Lung (tissue), 12 donors: ENCODE measurements around the gene CKMT2. TPM values are rescaled to one million over a fixed set of nuclear protein-coding genes. Genes with fewer than 3 reads are reported as not detected.
"Not testable (repeated sequence)": the region's sequence is repeated elsewhere in the genome, so short reads cannot be mapped to it uniquely, and the experiment has no call there.

Experiments
- ATAC-seq: fragments of 200-7000 bp; cut with Tn5 transposase; one replicate; pipeline ENCODE4 v1.9.1; 2020; ENCODE audit warnings: moderate number of reproducible peaks; ENCODE audit not compliant: insufficient read depth, low FRiP score
- DNase-seq, 3 donors: peaks; one replicate each; pipeline ENCODE4 v3.0.0-alpha.2; 2013 to 2017
- H3K27ac ChIP-seq, 2 donors: one replicate each; pipeline ENCODE4 v1.5.1; 2013; ENCODE audit warnings: mild to moderate bottlenecking in 2 of 2, moderate library complexity in 2 of 2, control low read depth in 1 of 2, inconsistent platforms in 1 of 2, low read depth in 1 of 2, low read length in 1 of 2
- H3K27me3 ChIP-seq, 3 donors: one replicate each; pipeline ENCODE4 v1.5.1; 2013; ENCODE audit warnings: low read length in 2 of 3; ENCODE audit not compliant: control insufficient read depth in 3 of 3, insufficient read depth in 3 of 3
- H3K36me3 ChIP-seq, 4 donors: one replicate each; pipeline ENCODE4 v1.5.1; 2013; ENCODE audit warnings: low read length in 4 of 4, mild to moderate bottlenecking in 1 of 4, moderate library complexity in 1 of 4; ENCODE audit not compliant: control insufficient read depth in 4 of 4, insufficient read depth in 4 of 4
- H3K4me1 ChIP-seq, 5 donors: one replicate each; pipeline ENCODE4 v1.5.1; 2013; ENCODE audit warnings: low read length in 5 of 5, mild to moderate bottlenecking in 2 of 5, moderate library complexity in 1 of 5; ENCODE audit not compliant: control insufficient read depth in 5 of 5, insufficient read depth in 5 of 5
- H3K4me3 ChIP-seq: one replicate; pipeline ENCODE4 v1.5.1; 2013; ENCODE audit warnings: mild to moderate bottlenecking, control low read depth, moderate library complexity
- H3K9ac ChIP-seq, 2 donors: one replicate each; pipeline ENCODE4 v1.5.1; 2013; ENCODE audit warnings: low read length in 2 of 2, control low read depth in 1 of 2; ENCODE audit not compliant: insufficient read depth in 1 of 2
- H3K9me3 ChIP-seq, 4 donors: one replicate each; pipeline ENCODE4 v1.5.1; 2013; ENCODE audit warnings: low read length in 3 of 4, mild to moderate bottlenecking in 1 of 4, moderate library complexity in 1 of 4; ENCODE audit not compliant: control insufficient read depth in 4 of 4, insufficient read depth in 3 of 4
- WGBS, 2 donors: extraction: QIAGEN DNeasy Blood & Tissue Kit; methylation state at CpG; one replicate each; pipeline ENCODE4 v1.1.7; 2013; 5-methylcytosine and 5-hydroxymethylcytosine counted together
- polyA plus RNA-seq, 2 donors: library from polyadenylated mRNA; stranded (reverse); fragments of 200-250 nt; gene quantifications; one replicate each; pipeline ENCODE4 v1.2.1, GENCODE V29; 2013
- total RNA-seq, 2 donors: library from RNA; depleted of rRNA in 1 of 2; stranded (reverse); fragments of >200 nt in 1 of 2; gene quantifications; one replicate each; pipeline ENCODE4 v1.2.1, GENCODE V29; 2014 to 2021
- TF ChIP-seq, protein P1 (sequence below): IDR thresholded peaks from 2 replicates; pipeline ENCODE4 v1.5.1; 2012; ENCODE audit warnings: mild to moderate bottlenecking; ENCODE audit errors: control extremely low read depth, extremely low read depth
- donor health status: control.
- donor health status: control.
- donor health status: Bipolar disorder and iron deficiency.
- donor health status: healthy.
- donor health status: DM: yes; HTN: yes; CAD: no.

The CKMT2 gene
- total and polyA plus RNA-seq, 4 donors = 1.2 to 2.8 (median 1.8) TPM

DNA sequence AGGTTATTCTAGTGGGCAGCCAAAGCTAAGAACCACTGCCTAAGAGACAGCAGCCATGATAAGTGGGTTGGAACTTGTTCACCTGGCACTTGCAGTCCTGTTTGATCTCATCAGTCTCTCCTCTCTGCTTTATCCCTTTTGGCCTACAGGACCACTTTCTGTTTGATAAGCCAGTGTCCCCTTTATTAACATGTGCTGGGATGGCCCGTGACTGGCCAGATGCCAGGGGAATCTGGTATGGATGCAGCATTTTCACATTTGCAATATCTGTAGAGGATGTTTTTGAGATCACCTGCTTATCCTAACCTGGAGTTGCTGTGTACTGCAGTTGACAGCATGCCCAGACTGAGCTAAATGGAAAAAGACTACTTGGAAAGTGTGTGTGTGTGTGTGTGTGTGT, 23.6 kb downstream of the CKMT2 start:
- Histone ChIP-seq H3K9ac (no peak overlapping the region), H3K27ac (no peak overlapping the region), H3K9me3 (no peaks in the 10 kb centered on the region), H3K27me3 (no peaks in the 10 kb centered on the region), H3K36me3 (peaks cover 0 to 35% (median 0%) of the 10 kb centered on the region in 4 donors), H3K4me1 (peaks cover 0 to 6% (median 0%) of the 10 kb centered on the region in 5 donors), H3K4me3 (no peak overlapping the region)
- ATAC-seq (no peak), DNase-seq (no peak)
- WGBS, 2 donors = 90 to 91% methylated on average over 1 of the region's 1 CpG
- TF ChIP-seq, protein P1, sequence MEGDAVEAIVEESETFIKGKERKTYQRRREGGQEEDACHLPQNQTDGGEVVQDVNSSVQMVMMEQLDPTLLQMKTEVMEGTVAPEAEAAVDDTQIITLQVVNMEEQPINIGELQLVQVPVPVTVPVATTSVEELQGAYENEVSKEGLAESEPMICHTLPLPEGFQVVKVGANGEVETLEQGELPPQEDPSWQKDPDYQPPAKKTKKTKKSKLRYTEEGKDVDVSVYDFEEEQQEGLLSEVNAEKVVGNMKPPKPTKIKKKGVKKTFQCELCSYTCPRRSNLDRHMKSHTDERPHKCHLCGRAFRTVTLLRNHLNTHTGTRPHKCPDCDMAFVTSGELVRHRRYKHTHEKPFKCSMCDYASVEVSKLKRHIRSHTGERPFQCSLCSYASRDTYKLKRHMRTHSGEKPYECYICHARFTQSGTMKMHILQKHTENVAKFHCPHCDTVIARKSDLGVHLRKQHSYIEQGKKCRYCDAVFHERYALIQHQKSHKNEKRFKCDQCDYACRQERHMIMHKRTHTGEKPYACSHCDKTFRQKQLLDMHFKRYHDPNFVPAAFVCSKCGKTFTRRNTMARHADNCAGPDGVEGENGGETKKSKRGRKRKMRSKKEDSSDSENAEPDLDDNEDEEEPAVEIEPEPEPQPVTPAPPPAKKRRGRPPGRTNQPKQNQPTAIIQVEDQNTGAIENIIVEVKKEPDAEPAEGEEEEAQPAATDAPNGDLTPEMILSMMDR = no peak

GRCh38 chr5:81262796-81263195, 29.7 kb downstream of the CKMT2 start:
- H3K36me3 ChIP-seq = peaks cover 0 to 40% (median 0%) of the 10 kb centered on the region in 4 donors
- WGBS, 2 donors = 89 to 93% methylated on average over 1 of the region's 1 CpG
- not testable (repeated sequence) for H3K4me3 ChIP-seq, DNase-seq, H3K9me3 ChIP-seq, H3K27me3 ChIP-seq, ATAC-seq, H3K9ac ChIP-seq, H3K4me1 ChIP-seq, H3K27ac ChIP-seq

- Histone ChIP-seq H3K4me1 (no peaks in the 10 kb centered on the region), H3K9ac (no peak overlapping the region), H3K9me3 (no peaks in the 10 kb centered on the region), H3K27ac (no peak overlapping the region), H3K4me3 (no peak overlapping the region), H3K36me3 (peaks cover 0 to 27% (median 0%) of the 10 kb centered on the region in 4 donors), H3K27me3 (no peaks in the 10 kb centered on the region)
- TF ChIP-seq, protein P1 = no peak
- no peak for ATAC-seq
- DNase-seq = no peak
These were observed 32.0 kb downstream of the CKMT2 start for GRCh38 chr5:81265101-81265500.

GRCh38 chr5:81268521-81269196, 35.5 kb downstream of the CKMT2 start:
- DNase-seq = peak in 2 of 3 donors; percentile 4 to 42
- ATAC-seq = no peak
- Histone ChIP-seq H3K4me3 (no peak overlapping the region), H3K9me3 (no peaks in the 10 kb centered on the region), H3K4me1 (no peaks in the 10 kb centered on the region), H3K36me3 (peaks cover 0 to 22% (median 0%) of the 10 kb centered on the region in 4 donors), H3K27me3 (no peaks in the 10 kb centered on the region), H3K27ac (no peak overlapping the region), H3K9ac (no peak overlapping the region)
- TF ChIP-seq, protein P1 = no peak
- WGBS, 2 donors = 71 to 87% methylated on average over 3 of the region's 3 CpGs
